MM.1S (cell line): ENCODE measurements around the gene UFC1.

Experiments
- CTCF ChIP-seq: fragments of 300-600 bp; sonication (generic); IDR thresholded peaks from 2 replicates; pipeline ENCODE4 v1.5.1; 2016; ENCODE audit warnings: antibody characterized with exemption, low read length, mixed read lengths
- EZH2phosphoT487 ChIP-seq: fragments of 300-600 bp; sonication (generic); IDR thresholded peaks from 2 replicates; pipeline ENCODE4 v1.6.1; 2018; ENCODE audit warnings: antibody characterized with exemption, low read length

- TF ChIP-seq CTCF: no peak
- TF ChIP-seq EZH2phosphoT487: no peak
These were observed 38.6 kb upstream of the UFC1 start for GRCh38 chr1:161115132-161115711.
